ENCODE data around the gene ROR1. TPM values are rescaled to one million over a fixed set of nuclear protein-coding genes. Genes with fewer than 3 reads are reported as not detected.

The ROR1 gene
- polyA plus RNA-seq, 1 of the 3 experiments (the other 2 are of a cell fraction): 4.0 TPM

DNA sequence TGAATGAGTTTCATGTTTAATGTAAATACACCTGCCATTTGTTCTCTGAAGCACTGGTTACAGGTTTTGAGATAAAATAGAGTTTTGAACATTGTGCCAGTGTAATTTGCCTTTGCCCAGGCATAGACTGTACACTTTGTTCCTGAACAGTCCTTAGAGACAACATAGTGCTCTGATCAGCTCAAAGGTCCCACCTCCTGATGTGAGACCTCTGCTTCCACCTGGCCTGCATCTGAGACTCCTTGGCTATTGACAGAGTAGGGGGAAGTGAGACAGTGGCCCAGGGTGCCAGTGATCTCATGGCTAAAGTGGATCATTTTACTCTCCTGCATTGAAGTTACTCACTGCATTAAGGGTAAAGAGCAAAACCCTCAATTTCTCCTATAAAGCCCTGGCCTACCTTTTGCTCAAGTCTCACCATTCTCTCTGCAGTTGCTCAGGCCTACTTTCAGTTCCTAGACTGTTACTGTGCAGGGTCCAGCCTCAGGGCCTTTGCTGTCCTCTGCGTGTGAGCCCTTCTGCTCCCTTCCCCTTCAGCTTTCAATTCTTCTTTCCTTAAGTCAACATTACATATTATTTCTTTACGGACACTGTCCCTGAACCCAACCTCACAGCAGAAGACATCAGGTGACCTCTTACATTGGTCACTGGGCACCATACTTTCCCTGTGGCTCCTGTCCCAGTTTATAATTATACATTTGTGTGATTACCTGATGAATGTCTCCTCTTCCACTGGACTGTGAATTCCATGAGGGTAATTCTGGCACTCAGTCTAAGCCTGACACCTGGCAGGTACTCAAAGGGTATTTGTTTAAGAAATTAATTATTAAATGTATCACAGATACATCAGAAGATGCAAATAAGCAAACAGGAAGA lies 142.9 kb downstream of the ROR1 start:
- H3K36me3 ChIP-seq (replicated peaks in 1 of 2; ENCODE audit: control insufficient read depth in 1 of 2, insufficient read depth in 2 of 2, low read length in 1 of 2): no peaks in the 10 kb centered on the region
- no peaks in the 10 kb centered on the region for H3K9me2 ChIP-seq
- H3K4me1 ChIP-seq (ENCODE audit: control insufficient read depth in 1 of 2, insufficient read depth in 2 of 2, low read depth in 1 of 2, low read length in 1 of 2): peaks cover 1 to 38% of the 10 kb centered on the region in 2 experiments; a peak in 3 of 4 replicates
- no peak for DNase-seq
- no peak overlapping the region for H3K27ac ChIP-seq (ENCODE audit: low read depth in 2 of 2, low read length in 1 of 2)
- H4K20me1 ChIP-seq (ENCODE audit: insufficient read depth): no peaks in the 10 kb centered on the region
- no peak overlapping the region for H3K9ac ChIP-seq
- no peak overlapping the region for H3K4me2 ChIP-seq
- POLR2A ChIA-PET: no interaction called here
- H3K27me3 ChIP-seq (ENCODE audit: insufficient read depth): no peaks in the 10 kb centered on the region
- H3K79me2 ChIP-seq (ENCODE audit: insufficient read depth): no peaks in the 10 kb centered on the region
- no peak overlapping the region for H3K4me3 ChIP-seq (ENCODE audit: low read depth in 2 of 2, low read length in 1 of 2)
- peaks cover 15% of the 10 kb centered on the region for H3F3A ChIP-seq (replicated peaks; ENCODE audit: insufficient read depth)
- CTCF ChIA-PET: interaction anchor here (3.2 kb wide), 1 partner anchor 117 kb away, joined by 12 read pairs; no protein-coding TSS in a partner anchor
- no peaks in the 10 kb centered on the region for H3K9me3 ChIP-seq
- WGBS (ENCODE audit: low lambda C conversion rate): 73% methylated on average over 2 of the region's 2 CpGs
- TF ChIP-seq EZH2phosphoT487 (IDR thresholded peaks at IDR 0.05; ENCODE audit: borderline replicate concordance, low read depth) (no peak), POLR2AphosphoS5 (IDR thresholded peaks at IDR 0.05; ENCODE audit: low read depth, low read length) (no peak), FOXJ3 (CRISPR knock-in tag; IDR thresholded peaks at IDR 0.05) (no peak), MEF2A (IDR thresholded peaks at IDR 0.05; ENCODE audit: borderline replicate concordance, low read depth) (no peak), RXRA (IDR thresholded peaks at IDR 0.05; ENCODE audit: borderline replicate concordance, low read depth) (no peak), CHD2 (IDR thresholded peaks at IDR 0.05; ENCODE audit: low read length, partially characterized antibody) (no peak), NRF1 (IDR thresholded peaks at IDR 0.05; ENCODE audit: low read depth, low read length) (no peak), USF1 (IDR thresholded peaks at IDR 0.05; ENCODE audit: borderline replicate concordance, low read depth) (no peak), GABPA (IDR thresholded peaks at IDR 0.05; ENCODE audit: low read depth) (no peak), TEAD4 (IDR thresholded peaks at IDR 0.05; ENCODE audit: borderline replicate concordance, insufficient read depth) (no peak), ZBTB33 (IDR thresholded peaks at IDR 0.05; ENCODE audit: borderline replicate concordance, low read depth) (no peak), EP300 (IDR thresholded peaks at IDR 0.05; ENCODE audit: borderline replicate concordance in 1 of 2, low read depth in 1 of 2, low read length in 1 of 2) (no peak), GATA2 (CRISPR knock-in tag; IDR thresholded peaks at IDR 0.05) (no peak)
- TF ChIP-seq, protein P1, sequence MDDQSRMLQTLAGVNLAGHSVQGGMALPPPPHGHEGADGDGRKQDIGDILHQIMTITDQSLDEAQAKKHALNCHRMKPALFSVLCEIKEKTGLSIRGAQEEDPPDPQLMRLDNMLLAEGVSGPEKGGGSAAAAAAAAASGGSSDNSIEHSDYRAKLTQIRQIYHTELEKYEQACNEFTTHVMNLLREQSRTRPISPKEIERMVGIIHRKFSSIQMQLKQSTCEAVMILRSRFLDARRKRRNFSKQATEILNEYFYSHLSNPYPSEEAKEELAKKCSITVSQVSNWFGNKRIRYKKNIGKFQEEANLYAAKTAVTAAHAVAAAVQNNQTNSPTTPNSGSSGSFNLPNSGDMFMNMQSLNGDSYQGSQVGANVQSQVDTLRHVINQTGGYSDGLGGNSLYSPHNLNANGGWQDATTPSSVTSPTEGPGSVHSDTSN (IDR thresholded peaks at IDR 0.05): no peak
- TF ChIP-seq, protein P2, sequence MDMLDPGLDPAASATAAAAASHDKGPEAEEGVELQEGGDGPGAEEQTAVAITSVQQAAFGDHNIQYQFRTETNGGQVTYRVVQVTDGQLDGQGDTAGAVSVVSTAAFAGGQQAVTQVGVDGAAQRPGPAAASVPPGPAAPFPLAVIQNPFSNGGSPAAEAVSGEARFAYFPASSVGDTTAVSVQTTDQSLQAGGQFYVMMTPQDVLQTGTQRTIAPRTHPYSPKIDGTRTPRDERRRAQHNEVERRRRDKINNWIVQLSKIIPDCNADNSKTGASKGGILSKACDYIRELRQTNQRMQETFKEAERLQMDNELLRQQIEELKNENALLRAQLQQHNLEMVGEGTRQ (IDR thresholded peaks at IDR 0.05; ENCODE audit: borderline replicate concordance, low read depth, low read length): no peak
- no peak overlapping the region for H2AFZ ChIP-seq (ENCODE audit: low read depth)
